GM21447 (cell line): Measurements from ENCODE around the gene SYNJ2BP.
"Not testable (repeated sequence)": the region's sequence is repeated elsewhere in the genome, so short reads cannot be mapped to it uniquely, and the experiment has no call there.

ENCODE experiments used
- ATAC-seq: cut with Tn5 transposase; IDR thresholded peaks from one replicate; pipeline ENCODE4 v1.9.1; 2021; ENCODE audit not compliant: unreplicated experiment

Gene SYNJ2BP

GRCh38 chr14:70416725-70417349 is at the start of gene SYNJ2BP:
TSS of gene SYNJ2BP (minus strand) at chr14:70417090. CDS start at chr14:70416963, 127 bp downstream.
- no peak for ATAC-seq

GRCh38 chr14:70454731-70455130 is 37.8 kb upstream of the SYNJ2BP start:
- no peak for ATAC-seq

DNA sequence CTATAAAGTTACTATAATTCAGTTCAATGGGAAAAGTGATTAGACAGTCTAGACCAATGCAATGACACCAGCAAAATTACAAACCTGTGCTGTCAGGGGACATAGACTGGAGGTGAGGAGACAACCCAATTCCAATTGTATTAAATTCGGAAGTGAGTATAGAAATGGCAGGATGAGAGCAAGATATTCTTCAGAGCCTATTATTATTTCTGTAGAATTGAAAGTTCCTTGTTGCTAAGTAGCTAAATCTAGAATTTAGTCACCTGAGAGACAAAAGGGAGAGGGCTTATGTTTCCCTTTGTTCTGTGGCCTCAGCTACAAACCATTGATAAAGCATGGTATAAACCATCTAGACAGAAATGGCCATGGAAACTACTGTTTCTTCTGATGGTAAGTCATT is 35.0 kb upstream of the SYNJ2BP start, which contains the start of gene ADAM21:
ADAM21 (plus strand) TSS at position 301 of the 400 bp plus-strand sequence. CDS start 5,326 bp downstream, outside the sequence.
- no peak for ATAC-seq

DNA sequence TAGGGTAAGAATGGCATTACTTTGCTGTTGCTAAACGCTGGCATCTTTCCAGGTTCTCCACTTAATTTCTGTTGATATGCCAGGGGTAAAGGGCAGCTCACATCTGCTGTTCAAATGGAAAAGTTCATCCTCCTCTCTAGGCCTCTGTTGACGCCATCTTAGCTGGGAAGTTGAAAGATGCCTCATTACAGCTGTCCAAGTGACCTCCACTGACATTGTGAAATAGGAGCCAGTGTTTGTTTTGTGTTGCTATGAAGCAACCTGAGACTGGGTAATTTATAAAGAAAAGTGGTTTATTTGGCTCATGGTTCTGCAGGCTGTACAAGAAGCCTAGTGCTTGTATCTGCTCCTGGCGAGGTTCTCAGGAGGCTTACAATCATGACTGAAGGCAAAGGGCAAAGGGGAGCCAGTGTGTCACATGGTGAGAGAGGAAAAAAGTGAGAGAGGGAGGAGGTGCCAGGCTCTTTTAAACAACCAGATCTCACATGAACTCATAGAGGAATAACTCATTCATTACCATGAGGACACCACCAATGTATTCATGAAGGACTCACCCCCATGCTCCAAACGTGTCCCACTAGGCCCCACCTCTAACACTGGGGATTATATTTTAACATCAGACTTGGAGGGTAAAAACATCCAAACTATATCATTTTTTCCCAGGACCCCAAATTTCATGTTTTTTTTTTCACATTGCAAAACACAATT is 31.9 kb upstream of the SYNJ2BP start:
- ATAC-seq: no peak

DNA sequence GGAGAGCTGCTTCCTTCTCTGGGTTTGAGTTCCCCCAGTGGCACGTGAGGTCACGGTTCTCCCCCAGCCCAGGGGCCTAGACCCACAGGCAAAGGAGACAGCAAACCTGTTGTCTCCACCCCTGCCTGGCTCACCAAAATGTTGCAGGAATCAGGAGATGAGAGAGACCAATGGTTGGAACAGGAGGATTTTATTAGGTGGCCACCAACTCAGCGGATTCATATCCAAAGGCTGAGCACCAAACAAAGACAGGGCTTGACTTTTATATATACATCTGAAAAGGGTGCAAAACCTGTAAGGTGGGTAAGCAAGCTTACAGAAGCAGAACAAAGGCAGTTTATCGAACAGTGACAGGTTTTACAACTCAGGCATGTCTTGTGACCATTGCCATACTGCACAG is 25.9 kb upstream of the SYNJ2BP start:
- no peak for ATAC-seq

DNA sequence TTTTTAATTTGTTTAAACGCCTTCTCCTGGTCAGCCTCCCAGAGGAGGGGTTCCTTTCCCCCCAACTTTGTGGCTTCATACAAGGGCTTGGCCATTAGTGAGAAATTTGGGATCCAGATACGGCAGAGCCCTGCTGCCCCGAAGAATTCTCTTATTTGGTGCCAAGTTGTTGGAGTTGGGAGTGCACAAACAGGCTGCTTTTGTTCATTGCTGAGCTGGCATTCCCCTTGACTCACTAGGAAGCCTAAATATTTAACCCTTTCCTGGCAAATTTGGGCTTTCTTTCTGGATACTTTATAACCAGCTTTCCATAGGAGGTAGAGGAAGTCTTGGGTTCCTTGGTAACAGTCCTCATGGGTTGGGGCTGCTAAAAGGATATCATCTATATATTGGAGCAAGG is 24.8 kb upstream of the SYNJ2BP start:
- no peak for ATAC-seq

DNA sequence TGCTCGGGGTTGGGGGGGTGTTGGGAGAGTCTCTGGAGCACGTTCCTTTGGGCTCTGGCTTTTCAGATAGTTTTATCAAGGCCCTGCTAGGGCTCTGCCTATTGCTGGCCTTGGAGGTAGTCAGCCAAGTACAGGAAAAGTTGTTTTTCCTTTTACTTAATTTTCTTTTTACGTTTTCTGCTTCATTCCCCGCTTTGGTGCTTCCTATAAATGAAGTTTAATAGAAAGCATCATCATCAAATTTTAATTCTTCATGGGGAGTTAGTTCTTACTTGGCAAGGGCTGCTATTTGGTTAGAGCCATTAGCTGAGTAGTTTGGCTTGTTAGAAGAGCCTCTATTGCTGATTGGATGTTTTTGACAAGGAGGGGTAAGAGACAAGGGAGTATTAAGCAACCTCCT is 20.0 kb upstream of the SYNJ2BP start:
- ATAC-seq: no peak

- ATAC-seq: not testable (repeated sequence)
Observed at GRCh38 chr14:70426555-70426954, 9.7 kb upstream of the SYNJ2BP start.

- ATAC-seq: no peak
Observed at GRCh38 chr14:70425354-70425753, 8.5 kb upstream of the SYNJ2BP start.

- ATAC-seq: no peak
Observed at GRCh38 chr14:70422538-70422937, 5.6 kb upstream of the SYNJ2BP start.

GRCh38 chr14:70419270-70419931 is 2.5 kb upstream of the SYNJ2BP start:
- ATAC-seq: not testable (repeated sequence)

DNA sequence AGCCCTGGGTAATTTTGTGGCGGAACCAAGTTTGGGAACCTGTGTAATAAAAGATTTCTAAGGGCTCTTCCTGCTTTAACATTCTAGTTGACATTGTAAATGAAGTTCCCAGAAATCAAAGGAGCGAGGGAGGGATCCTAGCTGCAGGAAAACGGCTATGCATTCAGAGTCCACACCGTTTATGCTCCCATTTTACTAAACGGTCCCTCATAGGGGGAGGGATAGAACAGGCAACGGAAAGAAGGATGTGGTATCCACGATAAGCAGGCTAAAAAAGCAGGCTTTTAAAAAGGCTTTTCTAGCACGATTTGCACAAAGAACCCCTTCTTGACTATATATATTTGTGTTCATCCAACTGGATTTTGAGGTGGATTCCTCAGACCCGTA is 559 bp downstream of the SYNJ2BP start:
- ATAC-seq: no peak

DNA sequence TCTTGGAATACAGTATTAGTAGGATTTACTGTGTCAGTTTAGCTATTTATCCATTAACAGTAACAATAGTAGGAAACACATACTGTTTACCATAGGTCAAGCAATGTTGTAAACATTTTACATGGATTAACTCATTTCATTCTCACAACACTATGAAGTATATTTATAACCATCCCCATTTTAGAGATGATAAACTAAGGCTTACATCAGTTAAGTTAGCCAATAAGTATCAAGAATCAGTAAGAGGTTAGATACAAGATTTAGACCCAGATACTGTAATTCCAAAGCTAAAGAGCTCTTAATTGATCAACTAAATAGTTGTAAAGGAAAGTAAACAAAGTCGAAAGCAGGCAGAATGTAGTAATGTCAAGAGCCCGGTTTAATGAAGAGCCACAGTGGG is 1.1 kb downstream of the SYNJ2BP start:
- no peak for ATAC-seq

DNA sequence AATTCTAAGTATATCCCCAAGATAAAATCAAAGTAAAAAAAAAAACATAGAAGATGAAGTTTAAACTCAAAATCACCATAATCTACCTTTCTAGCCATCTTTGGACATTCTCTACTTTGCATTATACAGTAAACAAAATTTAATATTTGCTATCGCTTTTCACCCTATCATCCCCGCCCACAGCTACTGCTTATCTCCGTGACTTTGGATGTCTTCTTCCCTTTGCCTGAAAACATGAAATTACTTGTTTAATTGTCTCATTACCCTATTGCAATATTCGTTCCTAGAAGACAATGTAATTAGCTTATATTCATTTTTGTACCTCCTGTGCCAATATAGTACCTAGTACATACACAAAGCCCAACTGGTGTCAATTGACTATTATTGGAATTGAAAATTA is 9.3 kb downstream of the SYNJ2BP start:
- no peak for ATAC-seq

DNA sequence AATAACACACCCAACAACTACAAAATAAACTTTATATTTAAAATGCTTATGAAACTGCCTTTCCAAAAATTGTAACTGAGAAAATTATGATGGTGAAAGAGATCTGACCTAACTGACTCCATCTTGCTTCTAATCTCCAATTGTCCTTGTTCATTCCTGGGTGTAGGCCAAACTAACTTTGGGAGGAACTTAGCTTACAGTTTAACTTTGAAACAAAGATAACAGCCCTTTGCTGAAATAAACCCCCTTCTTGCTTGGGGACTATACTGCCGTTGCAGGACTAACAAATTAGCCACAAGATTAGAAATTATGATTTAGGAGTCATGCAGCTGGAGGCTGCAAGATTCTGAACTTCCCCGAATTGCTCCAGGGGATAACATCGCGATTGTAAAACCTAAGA is 10.7 kb downstream of the SYNJ2BP start:
- ATAC-seq: not testable (repeated sequence)

DNA sequence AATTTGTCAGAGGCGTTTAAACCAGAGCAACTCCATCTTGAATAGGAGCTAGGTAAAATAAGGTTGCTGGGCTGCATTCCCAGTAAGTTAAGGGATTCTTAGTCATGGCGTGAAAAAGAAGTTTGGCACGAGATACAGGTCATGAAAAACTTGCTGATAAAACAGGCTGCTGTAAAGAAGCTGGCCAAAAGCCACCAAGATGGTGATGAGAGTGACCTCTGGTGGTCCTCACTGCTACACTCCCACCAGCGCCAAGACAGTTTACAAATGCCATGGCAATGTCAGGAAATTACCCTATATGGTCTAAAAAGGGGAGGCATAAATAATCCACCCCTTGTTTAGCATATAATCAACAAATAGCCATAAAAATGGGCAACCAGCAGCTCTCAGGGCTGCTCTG is 13.6 kb downstream of the SYNJ2BP start:
- not testable (repeated sequence) for ATAC-seq

DNA sequence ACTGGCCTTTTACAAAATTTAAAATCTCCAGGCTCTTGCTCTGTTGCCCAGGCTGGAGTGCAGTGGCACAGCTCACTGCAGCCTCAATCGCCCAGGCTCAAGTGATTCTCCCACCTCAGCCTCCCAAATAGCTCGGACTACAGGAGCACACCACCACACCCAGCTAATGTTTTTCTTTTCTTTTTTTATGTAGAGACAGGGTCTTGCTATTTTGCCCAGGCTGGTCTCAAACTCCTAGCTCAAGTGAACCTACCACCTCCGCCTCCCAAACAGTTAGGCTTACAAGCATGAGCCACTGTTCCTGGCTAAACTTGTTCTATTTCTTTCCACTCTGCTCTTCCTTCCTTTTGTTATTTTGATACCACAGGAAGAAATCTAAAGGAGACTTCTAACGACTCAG is 15.2 kb downstream of the SYNJ2BP start:
- no peak for ATAC-seq

DNA sequence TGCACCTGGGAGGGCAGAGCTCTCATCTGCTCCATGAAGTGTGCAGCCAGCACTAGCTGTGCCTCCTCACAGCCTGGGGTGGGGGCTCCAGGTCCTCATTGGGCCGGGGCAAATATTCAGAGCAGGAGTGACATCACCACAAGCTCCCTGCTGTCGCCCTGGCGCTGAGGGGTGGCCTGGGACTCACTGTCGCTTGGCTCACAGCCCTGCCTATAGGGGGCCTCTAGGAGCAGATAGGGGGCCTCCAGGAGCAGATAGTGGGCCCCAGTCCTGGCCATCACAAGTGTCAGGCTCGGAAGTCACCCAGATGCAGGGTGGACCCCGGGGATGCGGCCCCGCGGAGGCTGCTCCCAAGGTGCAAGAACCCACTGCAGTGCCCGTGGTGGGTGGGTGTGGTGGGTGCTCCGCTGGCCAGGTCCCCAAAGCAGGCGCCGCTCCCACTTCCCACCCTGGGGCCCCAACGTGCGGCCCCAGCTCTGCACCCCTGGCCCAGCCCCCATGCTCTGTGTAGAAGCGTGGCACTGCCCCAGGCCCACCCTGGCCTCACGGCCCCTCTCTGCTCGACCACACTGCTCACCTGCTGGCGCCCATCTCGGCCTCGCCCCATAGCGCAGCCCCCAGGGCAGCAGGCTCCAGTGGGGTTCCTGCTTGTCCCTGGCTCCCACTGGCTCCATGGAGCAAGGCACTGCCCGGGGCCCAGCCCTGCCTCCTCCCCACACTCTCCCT is 18.0 kb downstream of the SYNJ2BP start:
- ATAC-seq: no peak

DNA sequence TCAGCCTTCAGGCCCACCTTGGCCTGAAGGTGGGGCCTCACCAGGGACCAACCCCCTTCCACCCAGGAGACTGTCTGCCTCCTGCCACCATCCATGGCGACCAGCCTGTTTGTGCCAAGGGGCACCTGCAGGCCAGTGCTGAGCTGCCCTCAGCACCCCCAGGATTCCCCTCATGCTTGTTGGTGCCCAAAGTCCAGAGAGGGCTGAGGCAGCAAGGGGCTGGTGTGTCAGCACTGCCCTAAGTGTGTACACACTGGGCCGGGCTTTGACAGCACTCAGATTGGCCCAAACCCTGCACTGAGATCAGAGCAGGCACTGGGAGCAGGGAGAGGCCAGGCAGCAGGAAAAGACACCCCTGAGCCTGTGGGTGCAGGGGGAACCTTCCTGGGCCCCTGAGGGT is 18.6 kb downstream of the SYNJ2BP start:
- ATAC-seq: no peak

- no peak for ATAC-seq
Observed at GRCh38 chr14:70397746-70398145, 19.1 kb downstream of the SYNJ2BP start.

DNA sequence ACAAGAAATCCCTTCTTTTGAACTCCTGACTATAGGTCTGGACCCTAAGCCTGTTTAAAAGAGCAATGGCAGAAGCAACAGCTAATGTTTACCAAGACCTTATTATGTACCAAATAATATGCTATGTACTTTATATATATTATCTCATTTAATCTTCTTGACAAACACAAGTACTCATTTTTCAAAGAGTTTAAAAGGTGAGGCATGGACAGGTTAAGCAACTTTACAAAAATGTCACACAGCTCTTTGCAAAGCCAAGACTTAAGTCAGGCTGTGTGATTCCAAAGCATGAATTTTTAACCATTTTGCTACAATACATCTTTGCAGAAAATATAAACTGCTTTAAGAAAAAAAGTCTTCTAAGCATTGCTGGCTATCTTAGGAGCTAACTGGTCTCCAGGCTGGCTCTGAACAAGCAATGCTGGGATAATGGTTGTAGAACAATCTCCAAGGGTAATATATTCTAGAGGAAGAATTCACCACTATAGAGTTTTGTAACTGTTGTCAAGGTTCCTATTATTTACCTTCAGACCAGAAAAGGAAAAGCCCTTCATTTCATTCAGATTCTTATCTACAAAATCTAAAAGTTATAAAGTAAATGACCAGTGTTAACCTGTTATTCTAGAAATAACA is 22.1 kb downstream of the SYNJ2BP start:
- ATAC-seq: no peak
